HFFc6 (cell line): ENCODE data around the gene ADAMTS7. TPM values are rescaled to one million over a fixed set of nuclear protein-coding genes. Genes with fewer than 3 reads are reported as not detected.

Experiments
- DNase-seq: peaks from one replicate; pipeline ENCODE4 v3.0.0-alpha.2; 2018
- H3K27ac Mint-ChIP-seq: 2 replicates; pipeline ENCODE4 v1.8.0; 2020; ENCODE audit warnings: mild to moderate bottlenecking, mixed read lengths
- H3K27me3 Mint-ChIP-seq: 2 replicates; pipeline ENCODE4 v1.8.0; 2021; ENCODE audit warnings: mild to moderate bottlenecking, moderate library complexity, mixed read lengths; ENCODE audit not compliant: insufficient read depth
- H3K36me3 Mint-ChIP-seq: 2 replicates; pipeline ENCODE4 v1.8.0; 2021; ENCODE audit warnings: low read depth, mixed read lengths
- H3K4me1 Mint-ChIP-seq: 2 replicates; pipeline ENCODE4 v1.8.0; 2020; ENCODE audit warnings: low read depth, mixed read lengths
- H3K4me3 Mint-ChIP-seq: 2 replicates; pipeline ENCODE4 v1.8.0; 2020; ENCODE audit warnings: mild to moderate bottlenecking, moderate library complexity, mixed read lengths
- H3K9me3 Mint-ChIP-seq: 2 replicates; pipeline ENCODE4 v1.8.0; 2020; ENCODE audit warnings: mild to moderate bottlenecking, mixed read lengths
- total RNA-seq, 6 experiments: library from RNA; stranded (reverse); fragmentation: NEBNext Ultra II Directional; extraction: Animal tissue kit (Norgen Biotek cat#: 25700); gene quantifications; 2 replicates in 1 of 6; 3 replicates in 5 of 6; pipeline ENCODE4 v1.2.3, GENCODE V29; 2021
- TF ChIP-seq, protein P1 (sequence below): fragments of 200-600 bp; sonication (generic); IDR thresholded peaks from 2 replicates; pipeline ENCODE4 v1.5.0; 2021; ENCODE audit warnings: antibody characterized with exemption, mild to moderate bottlenecking

Gene ADAMTS7
- total RNA-seq, 6 experiments from 2014 or later, result 0.39 to 0.66 (median 0.59) TPM

- Mint-ChIP-seq H3K27me3 (peaks cover 18% of the 10 kb centered on the region), H3K27ac (no peak overlapping the region), H3K9me3 (no peaks in the 10 kb centered on the region), H3K4me1 (peaks cover 12% of the 10 kb centered on the region), H3K4me3 (no peak overlapping the region), H3K36me3 (no peaks in the 10 kb centered on the region)
- no peak for DNase-seq
- TF ChIP-seq, protein P1, sequence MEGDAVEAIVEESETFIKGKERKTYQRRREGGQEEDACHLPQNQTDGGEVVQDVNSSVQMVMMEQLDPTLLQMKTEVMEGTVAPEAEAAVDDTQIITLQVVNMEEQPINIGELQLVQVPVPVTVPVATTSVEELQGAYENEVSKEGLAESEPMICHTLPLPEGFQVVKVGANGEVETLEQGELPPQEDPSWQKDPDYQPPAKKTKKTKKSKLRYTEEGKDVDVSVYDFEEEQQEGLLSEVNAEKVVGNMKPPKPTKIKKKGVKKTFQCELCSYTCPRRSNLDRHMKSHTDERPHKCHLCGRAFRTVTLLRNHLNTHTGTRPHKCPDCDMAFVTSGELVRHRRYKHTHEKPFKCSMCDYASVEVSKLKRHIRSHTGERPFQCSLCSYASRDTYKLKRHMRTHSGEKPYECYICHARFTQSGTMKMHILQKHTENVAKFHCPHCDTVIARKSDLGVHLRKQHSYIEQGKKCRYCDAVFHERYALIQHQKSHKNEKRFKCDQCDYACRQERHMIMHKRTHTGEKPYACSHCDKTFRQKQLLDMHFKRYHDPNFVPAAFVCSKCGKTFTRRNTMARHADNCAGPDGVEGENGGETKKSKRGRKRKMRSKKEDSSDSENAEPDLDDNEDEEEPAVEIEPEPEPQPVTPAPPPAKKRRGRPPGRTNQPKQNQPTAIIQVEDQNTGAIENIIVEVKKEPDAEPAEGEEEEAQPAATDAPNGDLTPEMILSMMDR, result no peak
These were observed 25.9 kb upstream of the ADAMTS7 start for GRCh38 chr15:78837131-78837530.

DNA sequence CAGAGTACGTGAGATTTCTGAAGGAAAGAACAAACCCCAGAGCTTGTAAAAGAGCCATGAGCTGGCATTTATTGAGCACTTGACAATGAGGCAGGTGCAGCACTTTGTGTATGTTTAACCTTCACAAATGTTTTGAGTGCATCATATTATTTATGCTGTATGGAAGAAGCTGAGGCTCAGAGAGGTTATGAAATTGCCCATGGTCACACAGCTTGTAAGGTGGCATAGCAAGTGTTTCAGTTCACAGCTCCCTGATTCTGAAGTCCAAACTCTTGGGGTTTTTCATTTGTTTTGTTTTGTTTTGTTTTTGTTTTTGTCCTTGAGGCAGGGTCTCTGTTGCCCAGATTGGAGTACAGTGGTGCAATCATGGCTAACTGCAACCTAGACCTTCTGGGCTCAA lies 25.1 kb upstream of the ADAMTS7 start:
- TF ChIP-seq, protein P1, result no peak
- Mint-ChIP-seq H3K36me3 (no peaks in the 10 kb centered on the region), H3K4me1 (peaks cover 10% of the 10 kb centered on the region), H3K27me3 (peaks cover 22% of the 10 kb centered on the region), H3K9me3 (no peaks in the 10 kb centered on the region), H3K4me3 (no peak overlapping the region), H3K27ac (no peak overlapping the region)
- no peak for DNase-seq

- H3K36me3 Mint-ChIP-seq, result no peaks in the 10 kb centered on the region
- no peak overlapping the region for H3K27ac Mint-ChIP-seq
- no peak for DNase-seq
- no peak overlapping the region for H3K4me3 Mint-ChIP-seq
- no peaks in the 10 kb centered on the region for H3K9me3 Mint-ChIP-seq
- TF ChIP-seq, protein P1, result no peak
- peaks cover 10% of the 10 kb centered on the region for H3K27me3 Mint-ChIP-seq
- H3K4me1 Mint-ChIP-seq, result no peaks in the 10 kb centered on the region
These were observed 20.3 kb upstream of the ADAMTS7 start for GRCh38 chr15:78831229-78832207.

DNA sequence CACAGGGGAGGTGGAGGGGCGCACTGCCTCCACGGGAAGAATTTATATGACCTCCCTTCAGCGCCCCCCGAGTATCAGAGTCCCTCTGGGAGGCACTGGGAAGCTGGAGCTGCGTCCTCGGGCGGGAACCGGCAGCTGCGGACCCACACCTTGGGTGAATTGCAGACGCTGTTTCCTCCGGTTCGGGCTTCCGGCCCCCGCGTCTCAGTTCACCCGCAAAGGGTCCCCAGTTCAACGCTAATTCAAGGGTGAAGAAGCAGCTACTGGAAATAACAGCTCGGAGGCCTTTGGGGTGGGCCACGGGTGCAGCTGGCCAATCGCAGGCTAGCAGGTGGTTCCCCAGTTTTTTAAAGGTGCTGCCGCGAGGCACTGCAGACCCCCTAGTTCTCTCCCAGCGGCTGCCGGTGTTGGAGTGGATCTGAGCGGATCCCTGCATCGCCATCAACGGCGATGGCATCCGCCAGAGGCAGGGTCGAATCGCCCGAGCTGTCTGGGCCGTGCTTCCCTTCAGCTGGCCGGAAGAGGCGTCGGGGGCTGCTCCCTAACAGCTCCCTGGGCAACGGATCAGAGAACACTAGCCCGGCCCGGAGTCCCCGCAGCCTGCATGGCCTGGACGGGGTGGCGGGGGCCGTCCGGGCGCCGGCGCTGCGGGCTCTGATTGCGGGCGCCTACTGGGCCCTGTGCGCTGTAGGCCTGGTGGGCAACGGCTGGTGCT lies 19.4 kb upstream of the ADAMTS7 start:
- Mint-ChIP-seq H3K9me3 (no peaks in the 10 kb centered on the region), H3K36me3 (no peaks in the 10 kb centered on the region), H3K4me3 (no peak overlapping the region), H3K27ac (no peak overlapping the region), H3K4me1 (no peaks in the 10 kb centered on the region), H3K27me3 (peaks cover 10% of the 10 kb centered on the region)
- no peak for DNase-seq
- TF ChIP-seq, protein P1, result no peak

DNA sequence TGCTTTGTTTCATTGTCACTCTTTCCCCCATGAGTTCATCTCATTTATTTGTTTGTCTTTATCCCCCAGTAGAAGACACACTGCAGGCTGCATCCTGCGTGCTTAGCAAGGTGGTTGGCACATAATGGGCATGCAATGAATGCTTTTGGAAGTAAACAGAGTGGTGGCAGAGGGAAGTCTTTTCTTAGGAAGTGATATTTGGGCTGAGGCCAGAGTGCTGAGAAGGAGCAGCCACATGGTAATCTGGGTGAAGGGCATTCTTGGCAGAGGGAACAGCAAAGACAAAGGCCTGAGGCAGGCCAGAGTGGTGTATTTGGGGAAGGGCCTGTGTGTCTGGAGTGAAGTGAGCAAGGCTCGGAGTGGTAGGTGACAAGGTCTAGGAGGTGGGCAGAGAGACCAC lies 17.7 kb upstream of the ADAMTS7 start:
- Mint-ChIP-seq H3K27me3 (peaks cover 8% of the 10 kb centered on the region), H3K36me3 (no peaks in the 10 kb centered on the region), H3K4me1 (no peaks in the 10 kb centered on the region), H3K4me3 (no peak overlapping the region), H3K9me3 (no peaks in the 10 kb centered on the region), H3K27ac (no peak overlapping the region)
- no peak for DNase-seq
- TF ChIP-seq, protein P1, result no peak
